ENCODE results near the gene CDC45.

DNA sequence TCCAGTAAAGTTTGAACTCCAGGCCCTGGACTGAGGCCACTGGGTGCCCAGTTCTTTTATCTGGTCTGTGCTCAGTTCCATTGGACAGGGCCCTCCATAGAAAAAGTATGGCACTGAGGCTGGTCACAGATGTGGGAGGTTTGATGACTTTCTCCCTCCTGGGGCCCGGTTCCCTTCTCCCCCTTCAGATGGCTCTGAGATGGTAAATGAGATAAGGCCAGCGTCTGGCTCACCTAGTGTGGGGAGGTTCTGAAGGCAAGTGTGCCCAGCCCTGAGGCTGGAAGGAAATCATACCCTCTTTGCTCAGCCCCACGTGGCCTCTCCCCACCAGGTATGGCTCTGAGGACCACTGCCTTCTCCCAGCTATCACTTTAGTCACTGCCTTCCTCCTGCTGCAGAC, 45.9 kb downstream of the CDC45 start:
- TF ChIP-seq, protein P1, sequence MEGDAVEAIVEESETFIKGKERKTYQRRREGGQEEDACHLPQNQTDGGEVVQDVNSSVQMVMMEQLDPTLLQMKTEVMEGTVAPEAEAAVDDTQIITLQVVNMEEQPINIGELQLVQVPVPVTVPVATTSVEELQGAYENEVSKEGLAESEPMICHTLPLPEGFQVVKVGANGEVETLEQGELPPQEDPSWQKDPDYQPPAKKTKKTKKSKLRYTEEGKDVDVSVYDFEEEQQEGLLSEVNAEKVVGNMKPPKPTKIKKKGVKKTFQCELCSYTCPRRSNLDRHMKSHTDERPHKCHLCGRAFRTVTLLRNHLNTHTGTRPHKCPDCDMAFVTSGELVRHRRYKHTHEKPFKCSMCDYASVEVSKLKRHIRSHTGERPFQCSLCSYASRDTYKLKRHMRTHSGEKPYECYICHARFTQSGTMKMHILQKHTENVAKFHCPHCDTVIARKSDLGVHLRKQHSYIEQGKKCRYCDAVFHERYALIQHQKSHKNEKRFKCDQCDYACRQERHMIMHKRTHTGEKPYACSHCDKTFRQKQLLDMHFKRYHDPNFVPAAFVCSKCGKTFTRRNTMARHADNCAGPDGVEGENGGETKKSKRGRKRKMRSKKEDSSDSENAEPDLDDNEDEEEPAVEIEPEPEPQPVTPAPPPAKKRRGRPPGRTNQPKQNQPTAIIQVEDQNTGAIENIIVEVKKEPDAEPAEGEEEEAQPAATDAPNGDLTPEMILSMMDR (tag by site-specific recombination; IDR thresholded peaks at IDR 0.05), result no peak
- TF ChIP-seq PATZ1 (tag by site-specific recombination; IDR thresholded peaks at IDR 0.05) (no peak), BCL11B (tag by site-specific recombination; IDR thresholded peaks at IDR 0.05; ENCODE audit: low read depth) (no peak)
- TF ChIP-seq, protein P2, sequence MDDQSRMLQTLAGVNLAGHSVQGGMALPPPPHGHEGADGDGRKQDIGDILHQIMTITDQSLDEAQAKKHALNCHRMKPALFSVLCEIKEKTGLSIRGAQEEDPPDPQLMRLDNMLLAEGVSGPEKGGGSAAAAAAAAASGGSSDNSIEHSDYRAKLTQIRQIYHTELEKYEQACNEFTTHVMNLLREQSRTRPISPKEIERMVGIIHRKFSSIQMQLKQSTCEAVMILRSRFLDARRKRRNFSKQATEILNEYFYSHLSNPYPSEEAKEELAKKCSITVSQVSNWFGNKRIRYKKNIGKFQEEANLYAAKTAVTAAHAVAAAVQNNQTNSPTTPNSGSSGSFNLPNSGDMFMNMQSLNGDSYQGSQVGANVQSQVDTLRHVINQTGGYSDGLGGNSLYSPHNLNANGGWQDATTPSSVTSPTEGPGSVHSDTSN (CRISPR knock-in tag; IDR thresholded peaks at IDR 0.05), result no peak

All from HEK293 (cell line).